ENCODE results near the gene MBD2. TPM values are rescaled to one million over a fixed set of nuclear protein-coding genes. Genes with fewer than 3 reads are reported as not detected.

Gene MBD2
- total RNA-seq, 1 experiment from 2014 or later = 79.1 TPM

GRCh38 chr18:54130177-54130576 lies 94.3 kb downstream of the MBD2 start:
- Histone ChIP-seq H3K4me2 (ENCODE audit: low read length) (no peak overlapping the region), H3K79me2 (ENCODE audit: insufficient read depth, low read length) (no peaks in the 10 kb centered on the region), H2AFZ (ENCODE audit: low read depth, low read length, poor library complexity, severe bottlenecking) (no peak overlapping the region), H3K27ac (ENCODE audit: low read depth, low read length) (no peak overlapping the region), H3K9me3 (ENCODE audit: control insufficient read depth in 1 of 2, insufficient read depth in 1 of 2, low read depth in 1 of 2, low read length in 2 of 2) (no peaks in the 10 kb centered on the region), H3K4me3 (replicated peaks in 1 of 2; ENCODE audit: low read depth in 1 of 2, low read length in 2 of 2) (no peak overlapping the region), H3K9ac (ENCODE audit: low read length) (no peak overlapping the region), H3K9me2 (ENCODE audit: insufficient read depth) (no peaks in the 10 kb centered on the region), H3K27me3 (ENCODE audit: insufficient read depth, low read length) (no peaks in the 10 kb centered on the region), H3K36me3 (ENCODE audit: control insufficient read depth in 1 of 2, insufficient read depth in 2 of 2, low read length in 2 of 2) (no peaks in the 10 kb centered on the region), H3K4me1 (ENCODE audit: control insufficient read depth in 1 of 2, insufficient read depth in 2 of 2, low read length in 2 of 2) (no peaks in the 10 kb centered on the region), H4K20me1 (ENCODE audit: insufficient read depth) (no peaks in the 10 kb centered on the region)
- no peak for ATAC-seq
- CTCF ChIA-PET = interaction anchor here (3.5 kb wide), 1 partner anchor 11 kb away, joined by 24 read pairs; no protein-coding TSS in a partner anchor
- POLR2A ChIA-PET = no interaction called here
- TF ChIP-seq POLR2AphosphoS5 (IDR thresholded peaks at IDR 0.05; ENCODE audit: low read depth, low read length) (no peak), POLR2A (IDR thresholded peaks at IDR 0.05; ENCODE audit: borderline replicate concordance, extremely low read depth, insufficient read depth, insufficient read length) (no peak), TCF7L2 (IDR thresholded peaks at IDR 0.05; ENCODE audit: borderline replicate concordance, extremely low read depth, insufficient read depth, insufficient read length) (no peak), EZH2 (IDR thresholded peaks at IDR 0.05) (no peak), REST (IDR thresholded peaks at IDR 0.05; ENCODE audit: low read depth) (no peak), EGR1 (IDR thresholded peaks at IDR 0.05; ENCODE audit: low read depth) (no peak), CBX3 (IDR thresholded peaks at IDR 0.05; ENCODE audit: low read depth) (no peak), SIN3A (IDR thresholded peaks at IDR 0.05; ENCODE audit: low read depth) (no peak)
- BruUV-seq (replicated peaks) = no TSS peak
- DNase-seq (ENCODE audit: low read depth, low spot score) = no peak
- intact Hi-C loops (cut with micrococcal nuclease) = no loop called here
- RAD21 ChIA-PET (ENCODE audit: low non-redundant PET in 1 of 2, low total read pairs in 2 of 2, uncharacterized antibody in 2 of 2, unreplicated experiment in 2 of 2) = no interaction called here

Measured in HCT116 (cell line).